ENCODE data around the gene DEK. TPM values are rescaled to one million over a fixed set of nuclear protein-coding genes. Genes with fewer than 3 reads are reported as not detected.

The DEK gene
- total and polyA plus RNA-seq, 7 donors: 64.9 to 236 (median 181) TPM

DNA sequence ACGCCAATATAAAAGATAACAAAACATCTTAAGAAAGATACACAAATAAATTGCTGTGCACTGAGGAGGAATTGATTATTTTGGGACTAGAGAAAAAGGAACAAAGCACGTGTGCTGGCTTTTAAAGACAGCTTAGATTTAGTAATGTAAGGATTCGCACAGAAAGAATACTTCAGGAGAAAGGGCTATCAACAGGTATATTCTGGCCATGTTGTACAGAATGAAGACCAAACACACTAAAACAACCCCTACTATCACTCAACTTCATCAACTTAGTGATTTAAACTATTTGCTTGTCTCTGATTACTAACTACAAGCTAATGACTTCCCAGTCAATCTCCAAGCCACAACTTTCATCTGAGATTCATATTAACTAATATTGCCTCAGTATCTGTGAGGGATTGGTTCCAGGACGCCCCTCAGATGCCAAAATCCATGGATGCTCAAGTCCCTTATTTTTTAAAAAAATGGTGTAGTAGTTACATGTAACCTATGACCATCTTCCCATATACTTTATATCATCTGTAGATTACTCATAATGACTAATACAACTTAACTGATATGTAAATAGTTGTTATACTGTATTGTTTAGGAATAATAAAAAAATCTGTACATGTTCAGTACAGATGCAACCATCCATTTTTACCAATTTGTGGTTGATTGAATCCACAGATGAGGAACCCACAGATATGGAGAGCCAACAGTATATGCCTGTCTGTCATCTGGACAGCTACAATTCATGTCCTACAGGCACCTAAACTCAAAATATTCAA lies 4.5 kb downstream of the DEK start:
- TF ChIP-seq POLR2A (IDR thresholded peaks at IDR 0.05) (no peak), EP300 (IDR thresholded peaks at IDR 0.05) (no peak), POLR2AphosphoS5 (IDR thresholded peaks at IDR 0.05) (no peak)
- TF ChIP-seq, protein P1, sequence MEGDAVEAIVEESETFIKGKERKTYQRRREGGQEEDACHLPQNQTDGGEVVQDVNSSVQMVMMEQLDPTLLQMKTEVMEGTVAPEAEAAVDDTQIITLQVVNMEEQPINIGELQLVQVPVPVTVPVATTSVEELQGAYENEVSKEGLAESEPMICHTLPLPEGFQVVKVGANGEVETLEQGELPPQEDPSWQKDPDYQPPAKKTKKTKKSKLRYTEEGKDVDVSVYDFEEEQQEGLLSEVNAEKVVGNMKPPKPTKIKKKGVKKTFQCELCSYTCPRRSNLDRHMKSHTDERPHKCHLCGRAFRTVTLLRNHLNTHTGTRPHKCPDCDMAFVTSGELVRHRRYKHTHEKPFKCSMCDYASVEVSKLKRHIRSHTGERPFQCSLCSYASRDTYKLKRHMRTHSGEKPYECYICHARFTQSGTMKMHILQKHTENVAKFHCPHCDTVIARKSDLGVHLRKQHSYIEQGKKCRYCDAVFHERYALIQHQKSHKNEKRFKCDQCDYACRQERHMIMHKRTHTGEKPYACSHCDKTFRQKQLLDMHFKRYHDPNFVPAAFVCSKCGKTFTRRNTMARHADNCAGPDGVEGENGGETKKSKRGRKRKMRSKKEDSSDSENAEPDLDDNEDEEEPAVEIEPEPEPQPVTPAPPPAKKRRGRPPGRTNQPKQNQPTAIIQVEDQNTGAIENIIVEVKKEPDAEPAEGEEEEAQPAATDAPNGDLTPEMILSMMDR (IDR thresholded peaks at IDR 0.05): no peak
- Histone ChIP-seq H3K27me3 (no peaks in the 10 kb centered on the region), H3K9me3 (no peaks in the 10 kb centered on the region), H3K4me1 (peaks cover 0 to 46% (median 31%) of the 10 kb centered on the region in 4 donors), H3K27ac (no peak overlapping the region), H3K4me3 (no peak overlapping the region), H3K36me3 (peaks cover 0 to 34% (median 16%) of the 10 kb centered on the region in 4 donors)
- DNase-seq: no peak
- 84 to 86% methylated on average over 4 of the region's 4 CpGs for WGBS, 2 donors
- intact Hi-C loops (cut with DNase I): loop anchor here (5.0 kb wide), 1 partner anchor 48 kb away; no protein-coding TSS in a partner anchor

GRCh38 chr6:18254793-18255192 lies 9.5 kb downstream of the DEK start:
- no peak overlapping the region for H3K4me3 ChIP-seq
- peaks cover 0 to 18% (median 1%) of the 10 kb centered on the region in 4 donors for H3K4me1 ChIP-seq
- TF ChIP-seq EP300 (IDR thresholded peaks at IDR 0.05) (no peak), POLR2AphosphoS5 (IDR thresholded peaks at IDR 0.05) (no peak), POLR2A (IDR thresholded peaks at IDR 0.05) (no peak)
- TF ChIP-seq, protein P1 (IDR thresholded peaks at IDR 0.05): no peak
- H3K36me3 ChIP-seq: peaks cover 0 to 79% (median 16%) of the 10 kb centered on the region in 4 donors
- DNase-seq: no peak
- no peaks in the 10 kb centered on the region for H3K27me3 ChIP-seq
- intact Hi-C loops (cut with DNase I): no loop called here
- no peak overlapping the region for H3K27ac ChIP-seq
- H3K9me3 ChIP-seq: no peaks in the 10 kb centered on the region
- WGBS, 2 donors: 84 to 86% methylated on average over 6 of the region's 6 CpGs

DNA sequence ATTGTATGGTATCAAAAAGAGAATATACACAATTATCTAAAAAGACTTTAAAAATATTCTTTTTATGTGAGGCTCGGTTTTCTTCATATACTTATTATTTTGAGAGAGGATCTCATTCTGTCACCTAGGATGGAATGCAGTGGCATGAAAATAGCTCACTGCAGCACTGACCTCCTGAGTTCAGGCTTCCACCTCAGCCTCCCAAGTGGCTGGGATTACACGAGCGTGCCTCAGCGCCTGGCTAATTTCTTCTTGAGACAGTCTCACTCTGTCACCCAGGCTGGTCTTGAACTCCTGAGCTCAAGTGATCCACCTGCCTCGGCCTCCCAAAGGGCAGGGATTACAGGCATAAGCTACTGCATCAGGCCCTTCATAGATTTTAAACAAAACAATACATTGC lies 10.7 kb downstream of the DEK start:
- DNase-seq: no peak
- H3K9me3 ChIP-seq: no peaks in the 10 kb centered on the region
- no peak for TF ChIP-seq EP300 (IDR thresholded peaks at IDR 0.05)
- no peak overlapping the region for H3K27ac ChIP-seq
- peaks cover 0 to 11% (median 0%) of the 10 kb centered on the region in 4 donors for H3K4me1 ChIP-seq
- no peak overlapping the region for H3K4me3 ChIP-seq
- WGBS, 2 donors: 89 to 91% methylated on average over 5 of the region's 5 CpGs
- peaks cover 0 to 90% (median 16%) of the 10 kb centered on the region in 4 donors for H3K36me3 ChIP-seq
- intact Hi-C loops (cut with DNase I): no loop called here
- no peaks in the 10 kb centered on the region for H3K27me3 ChIP-seq

- no peaks in the 10 kb centered on the region for H3K9me3 ChIP-seq
- 89 to 92% methylated on average over 4 of the region's 4 CpGs for WGBS, 2 donors
- H3K4me1 ChIP-seq: peaks cover 0 to 11% (median 9%) of the 10 kb centered on the region in 4 donors
- H3K27ac ChIP-seq: no peak overlapping the region
- no peaks in the 10 kb centered on the region for H3K27me3 ChIP-seq
- TF ChIP-seq, protein P1 (IDR thresholded peaks at IDR 0.05): no peak
- TF ChIP-seq POLR2AphosphoS5 (IDR thresholded peaks at IDR 0.05): no peak
- TF ChIP-seq EP300 (IDR thresholded peaks at IDR 0.05): no peak
- no peak for TF ChIP-seq POLR2A (IDR thresholded peaks at IDR 0.05)
- no peak overlapping the region for H3K4me3 ChIP-seq
- intact Hi-C loops (cut with DNase I): no loop called here
- H3K36me3 ChIP-seq: peaks cover 0 to 80% (median 3%) of the 10 kb centered on the region in 4 donors
- DNase-seq: no peak
Observed at GRCh38 chr6:18249271-18249670, 15.1 kb downstream of the DEK start.

DNA sequence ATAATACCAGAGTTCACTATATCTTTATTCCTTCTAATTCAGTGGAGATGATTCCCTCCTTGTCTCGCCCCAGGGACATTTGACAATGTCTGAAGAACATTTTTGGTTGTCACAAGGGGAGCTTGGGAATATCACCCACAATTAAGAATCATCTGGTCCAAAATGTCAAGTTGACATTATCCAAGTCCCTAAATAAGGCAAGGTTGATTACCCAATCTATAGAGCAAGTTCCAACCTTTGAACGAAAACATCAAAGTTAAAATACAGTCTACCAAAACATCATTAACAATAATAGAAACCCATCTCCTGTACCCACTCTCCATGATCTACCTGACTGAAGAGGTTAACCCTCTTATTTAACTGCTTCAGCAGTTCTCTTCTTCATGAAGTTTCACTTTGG lies 15.6 kb downstream of the DEK start:
- H3K27ac ChIP-seq: no peak overlapping the region
- H3K4me3 ChIP-seq: no peak overlapping the region
- intact Hi-C loops (cut with DNase I): no loop called here
- no peak for TF ChIP-seq POLR2AphosphoS5 (IDR thresholded peaks at IDR 0.05)
- TF ChIP-seq, protein P1 (IDR thresholded peaks at IDR 0.05): no peak
- no peak for TF ChIP-seq POLR2A (IDR thresholded peaks at IDR 0.05)
- TF ChIP-seq EP300 (IDR thresholded peaks at IDR 0.05): no peak
- H3K27me3 ChIP-seq: no peaks in the 10 kb centered on the region
- DNase-seq: no peak
- H3K4me1 ChIP-seq: peaks cover 0 to 11% (median 9%) of the 10 kb centered on the region in 4 donors
- no peaks in the 10 kb centered on the region for H3K9me3 ChIP-seq
- 93% methylated on average over 2 of the region's 2 CpGs for WGBS, 2 donors
- peaks cover 0 to 79% (median 3%) of the 10 kb centered on the region in 4 donors for H3K36me3 ChIP-seq
